ENCODE results near the gene C2orf68. TPM values are rescaled to one million over a fixed set of nuclear protein-coding genes. Genes with fewer than 3 reads are reported as not detected.
A peak's percentile ranks its signal among the peaks of the same experiment; 100 is the strongest.

C2orf68 gene
- total and polyA plus RNA-seq, 2 of the 13 experiments (the other 11 are each of a cell fraction or from before 2014, with no cell fraction given), result 47.1 to 77.4 TPM

GRCh38 chr2:85558160-85558559 lies 53.7 kb downstream of the C2orf68 start (continued):
- TF ChIP-seq HNRNPK (IDR thresholded peaks at IDR 0.05; ENCODE audit: low read depth, low read length, poor library complexity, severe bottlenecking), result peak; percentile 20
- no peak for TF ChIP-seq PLSCR1 (CRISPR knock-in tag; IDR thresholded peaks at IDR 0.05; ENCODE audit: borderline replicate concordance)
- TF ChIP-seq TAF15 (IDR thresholded peaks at IDR 0.05; ENCODE audit: low read depth, low read length, poor library complexity, severe bottlenecking), result no peak
- peak; percentile 56; the same call in 1 of the 2 replicates for TF ChIP-seq ATF3 (CRISPR knock-in tag; IDR thresholded peaks at IDR 0.05)
- TF ChIP-seq, protein P1, sequence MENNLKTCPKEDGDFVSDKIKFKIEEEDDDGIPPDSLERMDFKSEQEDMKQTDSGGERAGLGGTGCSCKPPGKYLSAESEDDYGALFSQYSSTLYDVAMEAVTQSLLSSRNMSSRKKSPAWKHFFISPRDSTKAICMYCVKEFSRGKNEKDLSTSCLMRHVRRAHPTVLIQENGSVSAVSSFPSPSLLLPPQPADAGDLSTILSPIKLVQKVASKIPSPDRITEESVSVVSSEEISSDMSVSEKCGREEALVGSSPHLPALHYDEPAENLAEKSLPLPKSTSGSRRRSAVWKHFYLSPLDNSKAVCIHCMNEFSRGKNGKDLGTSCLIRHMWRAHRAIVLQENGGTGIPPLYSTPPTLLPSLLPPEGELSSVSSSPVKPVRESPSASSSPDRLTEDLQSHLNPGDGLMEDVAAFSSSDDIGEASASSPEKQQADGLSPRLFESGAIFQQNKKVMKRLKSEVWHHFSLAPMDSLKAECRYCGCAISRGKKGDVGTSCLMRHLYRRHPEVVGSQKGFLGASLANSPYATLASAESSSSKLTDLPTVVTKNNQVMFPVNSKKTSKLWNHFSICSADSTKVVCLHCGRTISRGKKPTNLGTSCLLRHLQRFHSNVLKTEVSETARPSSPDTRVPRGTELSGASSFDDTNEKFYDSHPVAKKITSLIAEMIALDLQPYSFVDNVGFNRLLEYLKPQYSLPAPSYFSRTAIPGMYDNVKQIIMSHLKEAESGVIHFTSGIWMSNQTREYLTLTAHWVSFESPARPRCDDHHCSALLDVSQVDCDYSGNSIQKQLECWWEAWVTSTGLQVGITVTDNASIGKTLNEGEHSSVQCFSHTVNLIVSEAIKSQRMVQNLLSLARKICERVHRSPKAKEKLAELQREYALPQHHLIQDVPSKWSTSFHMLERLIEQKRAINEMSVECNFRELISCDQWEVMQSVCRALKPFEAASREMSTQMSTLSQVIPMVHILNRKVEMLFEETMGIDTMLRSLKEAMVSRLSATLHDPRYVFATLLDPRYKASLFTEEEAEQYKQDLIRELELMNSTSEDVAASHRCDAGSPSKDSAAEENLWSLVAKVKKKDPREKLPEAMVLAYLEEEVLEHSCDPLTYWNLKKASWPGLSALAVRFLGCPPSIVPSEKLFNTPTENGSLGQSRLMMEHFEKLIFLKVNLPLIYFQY (CRISPR knock-in tag; IDR thresholded peaks at IDR 0.05; ENCODE audit: borderline replicate concordance), result peak; percentile 87; the same call in 1 of the 2 replicates
- TF ChIP-seq YEATS2 (CRISPR knock-in tag; IDR thresholded peaks at IDR 0.05; ENCODE audit: borderline replicate concordance), result no peak; the same call in 1 of the 2 replicates
- TF ChIP-seq ZNF547 (CRISPR knock-in tag; IDR thresholded peaks at IDR 0.05), result no peak
- 0 out of 2 replicates have a peak, but pooled peaks have one; percentile 44 for TF ChIP-seq ARNT2 (CRISPR knock-in tag; IDR thresholded peaks at IDR 0.05; ENCODE audit: low read depth)
- 0 out of 2 replicates have a peak, but pooled peaks have one; percentile 57 for TF ChIP-seq GFI1 (CRISPR knock-in tag; IDR thresholded peaks at IDR 0.05; ENCODE audit: borderline replicate concordance)
- TF ChIP-seq MEIS2 (CRISPR knock-in tag; IDR thresholded peaks at IDR 0.05), result no peak
- 0 out of 2 replicates have a peak, but pooled peaks have one; percentile 61 for TF ChIP-seq ZFP82 (CRISPR knock-in tag; IDR thresholded peaks at IDR 0.05; ENCODE audit: borderline replicate concordance)
- TF ChIP-seq SP2 (CRISPR knock-in tag; IDR thresholded peaks at IDR 0.05), result no peak
- TF ChIP-seq, protein P2, sequence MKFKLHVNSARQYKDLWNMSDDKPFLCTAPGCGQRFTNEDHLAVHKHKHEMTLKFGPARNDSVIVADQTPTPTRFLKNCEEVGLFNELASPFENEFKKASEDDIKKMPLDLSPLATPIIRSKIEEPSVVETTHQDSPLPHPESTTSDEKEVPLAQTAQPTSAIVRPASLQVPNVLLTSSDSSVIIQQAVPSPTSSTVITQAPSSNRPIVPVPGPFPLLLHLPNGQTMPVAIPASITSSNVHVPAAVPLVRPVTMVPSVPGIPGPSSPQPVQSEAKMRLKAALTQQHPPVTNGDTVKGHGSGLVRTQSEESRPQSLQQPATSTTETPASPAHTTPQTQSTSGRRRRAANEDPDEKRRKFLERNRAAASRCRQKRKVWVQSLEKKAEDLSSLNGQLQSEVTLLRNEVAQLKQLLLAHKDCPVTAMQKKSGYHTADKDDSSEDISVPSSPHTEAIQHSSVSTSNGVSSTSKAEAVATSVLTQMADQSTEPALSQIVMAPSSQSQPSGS (CRISPR knock-in tag; IDR thresholded peaks at IDR 0.05), result no peak
- TF ChIP-seq ZBTB26 (CRISPR knock-in tag; IDR thresholded peaks at IDR 0.05; ENCODE audit: borderline replicate concordance), result peak; percentile 67; the same call in 1 of the 2 replicates
- TF ChIP-seq, protein P3, sequence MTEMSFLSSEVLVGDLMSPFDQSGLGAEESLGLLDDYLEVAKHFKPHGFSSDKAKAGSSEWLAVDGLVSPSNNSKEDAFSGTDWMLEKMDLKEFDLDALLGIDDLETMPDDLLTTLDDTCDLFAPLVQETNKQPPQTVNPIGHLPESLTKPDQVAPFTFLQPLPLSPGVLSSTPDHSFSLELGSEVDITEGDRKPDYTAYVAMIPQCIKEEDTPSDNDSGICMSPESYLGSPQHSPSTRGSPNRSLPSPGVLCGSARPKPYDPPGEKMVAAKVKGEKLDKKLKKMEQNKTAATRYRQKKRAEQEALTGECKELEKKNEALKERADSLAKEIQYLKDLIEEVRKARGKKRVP (CRISPR knock-in tag; IDR thresholded peaks at IDR 0.05), result 0 out of 4 replicates have a peak, but pooled peaks of 1 of the 2 experiments have one; percentile 33
- TF ChIP-seq ZNF264 (CRISPR knock-in tag; IDR thresholded peaks at IDR 0.05), result no peak
- TF ChIP-seq ZNF83 (CRISPR knock-in tag; IDR thresholded peaks at IDR 0.05; ENCODE audit: borderline replicate concordance), result no peak
- TF ChIP-seq FOXP4 (CRISPR knock-in tag; IDR thresholded peaks at IDR 0.05), result peak; percentile 80
